Stimulated activated CD4-positive, alpha-beta T cell treated with anti-CD3 and anti-CD28 coated beads, Interleukin-2, amount 100 ng/mL, for 4 hours (primary cell): ENCODE results near the gene MERTK.
"Not testable (repeated sequence)": the region's sequence is repeated elsewhere in the genome, so short reads cannot be mapped to it uniquely, and the experiment has no call there.

Source experiments
- DNase-seq: peaks from one replicate; pipeline ENCODE4 v3.0.0-alpha.2; 2020; ENCODE audit warnings: low read depth

Gene MERTK

DNA sequence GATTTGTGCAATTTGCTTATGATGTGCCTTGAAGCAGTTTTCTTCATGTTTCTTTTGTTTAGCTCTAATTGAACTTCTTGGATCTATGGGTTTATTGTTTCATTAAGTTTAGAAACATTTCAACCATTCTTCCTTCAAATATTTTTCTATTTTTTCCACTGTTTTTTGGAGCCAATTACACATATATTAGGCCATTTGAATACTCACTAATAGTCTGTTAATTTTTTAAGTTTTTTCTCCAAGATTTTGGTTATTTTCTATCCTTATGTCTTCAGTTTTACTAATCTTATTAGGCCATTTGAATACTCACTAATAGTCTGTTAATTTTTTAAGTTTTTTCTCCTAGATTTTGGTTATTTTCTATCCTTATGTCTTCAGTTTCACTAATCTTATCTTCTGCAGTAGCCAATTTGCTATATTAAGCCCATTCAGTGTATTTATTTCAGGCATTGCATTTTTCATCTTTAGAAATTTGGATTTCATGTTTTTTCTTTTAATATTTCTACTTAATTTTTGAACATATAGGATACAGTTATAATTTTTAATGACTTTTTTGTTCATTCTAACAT is 147.1 kb downstream of the MERTK start:
- no peak for DNase-seq

DNA sequence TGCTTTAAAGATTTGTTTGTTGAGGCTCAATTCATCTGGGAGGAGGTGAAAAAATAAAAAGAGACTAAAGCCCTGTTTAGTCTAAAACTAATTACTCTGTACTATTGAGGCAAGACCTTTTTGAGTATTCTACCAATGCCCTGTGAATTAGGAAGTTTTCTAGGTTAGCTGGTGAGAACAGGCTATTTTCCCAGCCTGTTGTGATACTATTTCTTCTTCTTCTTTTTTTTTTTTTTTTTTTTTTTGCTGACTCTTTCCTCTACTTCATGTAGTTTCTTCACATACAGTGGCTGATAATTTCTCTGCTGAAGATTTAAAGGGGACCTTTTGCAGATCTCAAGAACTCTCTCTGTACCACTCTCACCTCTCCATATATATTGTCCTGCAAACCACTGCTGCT is 147.8 kb downstream of the MERTK start:
- DNase-seq: no peak

DNA sequence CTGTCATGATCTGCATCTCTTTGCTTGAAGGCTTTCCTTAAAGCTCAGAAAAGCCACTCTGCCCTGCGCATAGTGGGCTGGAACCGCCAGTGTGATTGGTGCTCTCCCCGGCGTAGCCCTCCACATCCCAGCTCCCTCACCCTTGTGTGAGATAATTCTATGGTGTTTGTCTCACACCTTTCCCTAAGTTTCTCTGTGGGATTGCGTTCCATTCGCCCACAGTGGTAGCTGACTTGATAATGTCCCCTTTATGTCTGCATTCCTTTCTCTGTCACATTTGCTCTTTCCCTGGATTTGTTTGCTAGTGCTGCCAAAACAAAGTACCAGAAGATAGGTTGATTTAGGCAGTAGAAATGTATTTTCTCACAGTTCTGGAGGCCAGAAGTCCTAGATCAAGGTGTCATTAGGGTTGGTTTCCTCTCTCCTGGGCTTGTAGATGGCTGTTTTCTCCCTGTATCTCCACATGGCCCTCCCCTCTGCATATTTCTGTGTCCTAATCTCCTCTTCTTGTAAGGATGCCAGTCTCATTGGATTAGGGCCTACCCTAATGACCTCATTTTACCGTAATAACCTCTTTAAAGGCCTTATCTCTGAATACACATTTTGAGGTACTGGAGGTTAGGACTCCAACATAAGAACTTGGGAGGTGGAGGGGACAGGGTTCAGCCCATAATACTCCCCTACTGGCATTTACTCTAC is 149.3 kb downstream of the MERTK start:
- no peak for DNase-seq

DNA sequence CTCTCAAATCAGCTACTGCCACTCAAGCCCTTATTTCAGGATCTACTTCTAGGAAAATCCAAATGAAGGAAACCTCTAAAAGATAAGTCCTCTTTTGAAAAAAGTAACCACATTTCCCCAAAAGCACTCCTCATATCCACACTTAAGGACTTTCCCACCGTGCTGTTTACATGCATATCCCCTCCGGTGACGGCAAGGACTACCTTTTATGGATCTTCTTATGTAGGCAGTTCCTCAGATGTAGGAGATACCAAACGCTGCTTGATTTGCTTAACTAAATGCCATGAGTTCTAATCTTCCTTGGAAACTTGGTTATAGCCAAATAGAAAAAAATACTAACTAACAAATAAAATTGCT is 149.8 kb downstream of the MERTK start:
- DNase-seq: no peak

DNA sequence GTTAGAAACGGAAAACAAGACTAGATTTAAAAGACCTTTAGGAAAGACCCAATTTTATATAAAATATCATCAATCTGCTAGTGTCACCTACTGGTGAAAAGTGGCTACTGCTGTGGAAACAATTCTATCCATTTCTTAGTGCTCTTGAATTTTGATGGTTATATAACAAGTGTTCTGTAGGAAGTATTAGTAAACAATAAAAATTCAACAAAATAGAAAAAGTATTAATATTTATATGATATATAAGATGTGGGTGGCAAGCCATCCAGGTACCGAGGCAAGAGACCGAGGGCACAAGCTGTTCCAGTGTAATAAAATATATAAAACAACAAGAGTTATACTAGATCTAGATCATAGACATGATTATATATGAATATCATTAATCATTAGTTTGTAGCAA is 150.5 kb downstream of the MERTK start:
- no peak for DNase-seq

DNA sequence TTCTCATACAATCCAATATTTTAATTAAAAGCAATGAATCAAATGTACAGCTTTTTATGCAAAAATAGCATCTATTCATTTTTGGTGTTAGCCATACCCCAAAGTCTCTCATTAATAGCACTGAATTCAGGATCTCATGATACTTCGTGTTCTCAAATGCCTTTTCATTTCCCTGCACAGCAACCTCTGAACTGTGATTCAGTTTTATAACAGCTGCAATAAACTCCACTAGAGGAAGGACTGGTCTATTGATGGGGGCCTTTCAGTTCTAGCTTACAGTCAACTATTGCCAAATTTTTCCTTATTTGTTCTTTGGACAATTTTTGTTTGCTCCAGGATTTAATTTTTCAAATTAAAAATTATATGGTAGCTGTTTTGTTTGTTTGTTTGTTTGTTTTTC is 151.9 kb downstream of the MERTK start:
- no peak for DNase-seq

DNA sequence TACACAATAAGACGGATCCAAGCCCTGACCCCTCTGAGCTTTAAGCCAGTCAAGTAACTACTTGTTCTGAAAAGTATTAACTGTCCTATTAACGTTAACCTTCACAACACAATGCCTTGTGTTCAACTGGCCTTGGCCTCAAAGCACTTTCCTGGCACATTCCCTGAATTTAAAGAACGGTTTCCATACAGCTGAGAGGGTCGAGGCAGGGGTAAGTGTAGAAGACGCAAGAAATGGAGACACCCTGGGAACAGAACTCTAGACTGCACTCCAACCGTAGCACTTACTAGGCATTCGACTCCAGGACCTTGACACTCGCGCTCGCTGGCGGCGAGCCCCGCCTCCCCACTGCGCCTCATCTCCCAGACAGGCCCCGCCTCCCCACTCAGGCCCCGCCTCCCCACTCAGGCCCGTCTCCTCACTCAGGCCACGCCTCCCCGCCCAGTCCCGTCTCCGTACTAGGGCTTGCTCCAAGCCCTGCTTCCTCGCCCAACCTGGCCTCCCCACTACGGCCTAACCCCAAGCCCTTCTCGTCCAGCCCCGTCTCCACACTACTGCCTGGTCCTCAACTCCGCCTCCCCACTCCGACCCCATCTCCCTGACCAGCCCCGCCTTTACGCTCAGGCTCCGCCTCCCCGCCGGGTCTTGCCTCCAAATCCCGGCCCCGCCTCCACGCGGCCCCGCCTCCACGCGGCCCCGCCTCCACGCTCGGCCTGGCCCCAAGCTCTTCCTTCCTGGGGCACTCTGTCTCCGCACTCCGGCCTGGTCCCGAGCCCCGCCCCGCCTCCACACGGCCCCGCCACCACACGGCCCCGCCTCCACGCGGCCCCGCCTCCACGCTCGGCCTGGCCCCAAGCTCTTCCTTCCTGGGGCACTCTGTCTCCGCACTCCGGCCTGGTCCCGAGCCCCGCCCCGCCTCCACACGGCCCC is 155.8 kb downstream of the MERTK start:
- DNase-seq: peak; percentile 97

DNA sequence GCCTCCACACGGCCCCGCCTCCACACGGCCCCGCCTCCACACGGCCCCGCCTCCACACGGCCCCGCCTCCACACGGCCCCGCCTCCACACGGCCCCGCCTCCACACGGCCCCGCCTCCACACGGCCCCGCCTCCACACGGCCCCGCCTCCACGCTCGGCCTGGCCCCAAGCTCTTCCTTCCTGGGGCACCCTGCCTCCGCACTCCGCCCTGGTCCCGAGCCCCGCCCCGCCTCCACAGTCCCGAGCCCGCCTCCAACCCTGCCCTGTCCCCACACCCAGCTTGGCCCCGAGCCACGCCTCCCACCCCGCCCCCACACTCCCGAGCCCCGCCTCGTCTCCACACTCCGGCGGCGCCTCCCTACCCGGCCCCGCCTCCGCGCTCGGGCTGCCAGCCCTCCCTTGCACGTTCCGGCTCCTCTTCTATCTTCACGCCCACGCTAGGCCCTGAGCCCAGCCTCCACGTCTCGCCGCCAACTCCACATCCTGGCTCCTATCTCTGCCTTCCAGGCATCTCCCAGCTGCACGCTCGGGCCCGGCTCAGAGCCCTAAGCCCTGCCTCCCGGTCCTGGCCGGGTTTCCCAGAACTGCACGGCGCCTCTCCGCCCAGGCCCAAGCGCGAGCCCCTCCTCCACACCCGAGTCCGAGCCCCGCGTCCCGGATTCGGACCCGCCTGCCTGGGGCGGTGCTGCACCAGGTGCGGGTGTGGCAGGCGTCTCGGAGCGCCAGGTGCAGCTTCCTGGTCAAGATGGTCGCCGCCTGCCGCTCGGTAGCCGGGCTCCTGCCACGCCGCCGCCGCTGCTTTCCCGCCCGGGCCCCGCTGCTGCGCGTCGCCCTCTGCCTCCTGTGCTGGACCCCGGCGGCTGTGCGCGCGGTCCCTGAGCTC is 156.7 kb downstream of the MERTK start, which contains the start of gene TMEM87B:
Gene TMEM87B, plus strand, starts transcription at position 423 of the 883 bp plus-strand sequence. Its CDS starts 323 bp downstream, at position 746.
- DNase-seq: peak; percentile 98

DNA sequence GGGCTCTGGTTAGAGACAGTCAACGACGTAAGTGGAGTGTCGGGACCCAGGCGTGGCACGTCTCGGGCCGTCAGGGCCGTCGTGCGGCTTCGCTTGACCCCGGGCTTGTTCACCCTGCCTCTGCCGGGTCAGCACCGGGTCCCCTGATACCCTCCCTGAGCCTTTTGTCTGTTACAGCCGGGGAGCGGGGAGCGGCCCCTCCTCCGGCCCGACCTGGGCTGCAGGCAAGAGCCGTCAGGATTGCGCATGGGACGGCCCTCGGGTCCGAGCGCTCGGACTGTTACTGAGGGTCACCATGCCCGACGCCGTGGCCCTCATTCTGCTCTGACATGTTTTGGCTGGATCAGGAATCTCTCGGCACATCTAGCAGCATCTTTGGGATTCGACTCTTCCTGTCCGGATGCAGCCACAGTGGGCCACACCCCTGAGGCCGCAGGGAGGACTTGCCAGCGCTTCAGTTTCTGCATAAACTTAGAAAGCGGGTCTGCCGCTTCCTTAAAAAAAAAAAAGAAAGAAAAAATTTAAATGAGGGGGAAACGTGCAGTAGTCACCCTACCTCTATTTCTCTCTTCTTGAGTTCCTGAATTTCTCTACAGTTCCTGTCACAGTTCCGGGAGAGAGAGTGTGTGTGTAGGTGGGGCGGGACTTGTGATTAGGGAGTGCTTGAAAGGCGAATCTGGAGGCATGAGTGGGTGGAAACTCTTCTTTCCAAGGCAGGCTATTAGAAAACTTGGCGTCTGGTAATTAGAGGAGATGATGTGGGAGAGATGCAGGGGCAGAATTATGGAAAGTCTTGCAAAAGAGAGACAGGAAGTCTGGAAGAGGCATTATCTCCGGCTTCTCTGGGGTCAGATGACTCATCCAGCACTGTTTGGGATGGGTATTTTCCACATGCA is 157.6 kb downstream of the MERTK start:
- DNase-seq: no peak

DNA sequence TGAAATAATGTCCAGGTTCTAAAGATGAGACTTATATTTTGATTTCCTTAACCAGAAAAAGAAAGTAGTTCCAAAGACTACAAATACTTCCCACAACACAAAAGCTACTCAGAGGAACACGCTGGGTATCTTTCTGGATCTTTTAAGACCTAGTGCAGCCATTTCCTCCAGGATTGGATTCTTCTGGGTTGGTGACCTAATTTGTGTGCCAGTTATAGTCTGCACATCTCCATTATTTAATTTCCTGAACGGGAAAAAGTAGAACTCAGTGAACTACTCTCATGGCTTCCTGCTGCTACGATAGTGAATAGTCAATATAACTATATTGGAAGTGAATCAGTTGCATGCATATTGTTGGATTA is 158.2 kb downstream of the MERTK start:
- no peak for DNase-seq

DNA sequence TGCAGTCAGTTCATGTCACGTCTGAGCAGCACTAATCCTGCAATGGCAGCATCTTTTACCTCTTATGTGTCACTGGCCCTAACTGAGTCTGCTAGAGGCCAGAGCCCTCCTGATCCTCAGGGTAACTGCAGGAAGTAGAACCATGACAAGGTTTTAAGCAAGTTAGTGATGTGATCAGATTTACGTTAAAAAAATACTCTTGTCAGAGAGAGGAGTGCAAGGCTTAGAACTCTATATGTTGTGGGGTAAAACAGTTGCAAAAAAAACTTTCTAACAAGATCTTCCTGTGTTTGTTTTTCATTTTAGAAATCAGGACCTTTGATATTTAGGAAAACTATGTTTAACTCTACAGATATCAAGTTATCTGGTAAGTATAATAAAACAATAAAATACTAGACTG is 161.3 kb downstream of the MERTK start:
- no peak for DNase-seq

DNA sequence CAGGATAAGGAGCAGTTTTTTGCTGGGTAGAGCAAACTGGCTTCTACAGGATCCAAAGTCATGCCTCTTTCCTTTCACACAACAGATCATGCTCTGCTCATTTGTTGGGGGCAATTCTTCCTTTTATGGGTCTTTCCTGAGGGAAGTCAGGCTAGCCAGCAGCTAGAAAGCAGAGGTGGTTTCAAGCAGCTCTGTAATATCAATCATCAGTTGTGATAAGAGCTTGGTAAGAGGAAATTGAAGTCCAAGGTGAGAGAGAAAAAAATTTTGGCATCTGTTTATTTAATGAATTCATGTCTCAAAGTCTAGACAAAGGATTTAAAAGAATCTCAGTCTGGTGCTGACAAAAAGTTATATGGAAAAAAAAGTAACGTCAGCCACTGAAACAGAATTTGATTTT is 162.9 kb downstream of the MERTK start:
- DNase-seq: no peak

DNA sequence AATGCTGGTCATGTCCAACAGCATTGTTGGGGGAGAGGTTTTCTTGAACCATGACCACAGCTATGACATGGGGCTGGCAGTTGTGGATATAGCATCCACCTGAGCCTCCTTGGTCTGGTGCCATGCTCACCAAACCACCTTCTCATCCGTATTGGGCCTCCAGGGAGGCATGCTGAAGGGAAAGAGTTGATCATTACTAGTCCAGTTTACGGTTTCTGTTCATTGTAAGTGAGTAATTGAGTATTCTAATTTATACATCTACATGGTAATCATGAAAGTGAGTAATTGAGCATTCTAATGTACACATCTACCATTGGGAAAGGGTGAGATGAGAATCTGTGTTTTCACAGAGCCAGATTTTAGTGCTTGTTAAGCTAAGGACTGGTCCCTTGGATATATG is 163.4 kb downstream of the MERTK start:
- no peak for DNase-seq

DNA sequence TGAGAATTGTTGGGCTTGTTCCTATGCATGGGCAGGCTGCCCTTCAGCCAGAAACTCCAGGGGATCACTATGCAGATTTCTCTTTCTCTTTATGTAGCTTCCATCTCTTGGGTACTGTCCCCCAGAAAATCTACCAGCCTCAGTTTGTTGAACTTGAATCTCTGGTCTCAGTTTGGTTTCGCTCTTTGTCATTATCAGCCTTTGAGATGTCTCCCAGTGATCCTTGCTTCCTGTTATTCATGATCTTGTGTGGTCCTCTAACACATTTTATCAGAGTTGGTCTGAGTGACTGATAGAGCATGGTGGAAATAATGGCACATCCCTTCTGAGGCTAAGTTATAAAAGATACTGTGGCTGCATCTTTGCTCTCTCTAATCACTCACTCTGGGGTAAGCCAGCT is 164.5 kb downstream of the MERTK start:
- no peak for DNase-seq

DNA sequence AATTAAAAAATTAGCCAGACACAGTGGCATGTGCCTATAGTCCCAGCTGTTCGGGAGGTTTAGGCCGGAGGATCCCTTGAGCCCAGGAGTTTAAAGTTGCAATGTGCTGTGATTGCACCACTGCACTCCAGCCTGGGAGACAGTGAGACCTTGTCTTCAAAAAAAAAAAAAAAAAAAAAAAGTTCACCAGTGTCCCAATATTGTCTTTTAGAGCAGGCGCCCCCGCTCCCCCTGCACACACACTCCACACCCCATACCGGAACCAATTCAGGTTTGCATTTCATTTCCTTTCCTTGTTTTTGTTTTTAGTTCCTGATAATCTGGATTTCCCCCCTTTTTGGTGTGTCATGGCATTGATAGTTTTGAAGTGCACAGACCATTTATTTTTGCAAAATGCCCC is 167.1 kb downstream of the MERTK start:
- no peak for DNase-seq

DNA sequence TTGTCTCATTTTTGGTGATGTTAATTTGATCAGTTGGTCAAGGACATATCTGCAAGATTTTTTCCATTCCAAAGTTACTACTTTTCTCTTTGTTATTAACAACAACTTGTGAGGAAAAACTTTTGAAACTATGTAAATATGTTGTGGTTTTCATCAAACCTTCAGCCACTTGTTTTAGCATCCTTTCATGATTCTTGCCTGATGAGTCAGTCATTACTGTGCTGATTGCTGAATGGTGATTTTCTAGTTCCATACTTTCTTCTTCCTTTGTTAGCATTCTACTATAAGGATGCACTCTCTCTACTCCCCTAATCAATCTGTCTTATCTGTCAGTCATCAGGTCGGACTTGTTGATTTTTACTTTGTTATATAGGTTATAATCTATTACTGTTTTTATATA is 167.6 kb downstream of the MERTK start:
- no peak for DNase-seq

DNA sequence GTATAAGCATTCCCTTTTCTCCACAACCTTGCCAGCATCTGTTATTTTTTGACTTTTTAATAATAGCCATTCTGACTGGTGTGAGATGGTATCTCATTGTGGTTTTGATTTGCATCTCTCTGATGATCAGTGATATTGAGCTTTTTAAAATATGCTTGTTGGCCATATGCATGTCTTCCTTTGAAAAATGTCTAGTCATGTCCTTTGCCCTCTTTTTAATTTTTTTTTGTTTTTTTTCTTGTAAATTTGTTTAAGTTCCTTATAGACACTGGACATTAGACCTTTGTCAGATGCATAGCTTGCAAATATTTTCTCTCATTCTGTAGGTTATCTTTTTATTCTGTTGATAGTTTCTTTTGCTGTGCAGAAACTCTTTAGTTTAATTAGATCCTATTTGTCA is 171.4 kb downstream of the MERTK start:
- not testable (repeated sequence) for DNase-seq

DNA sequence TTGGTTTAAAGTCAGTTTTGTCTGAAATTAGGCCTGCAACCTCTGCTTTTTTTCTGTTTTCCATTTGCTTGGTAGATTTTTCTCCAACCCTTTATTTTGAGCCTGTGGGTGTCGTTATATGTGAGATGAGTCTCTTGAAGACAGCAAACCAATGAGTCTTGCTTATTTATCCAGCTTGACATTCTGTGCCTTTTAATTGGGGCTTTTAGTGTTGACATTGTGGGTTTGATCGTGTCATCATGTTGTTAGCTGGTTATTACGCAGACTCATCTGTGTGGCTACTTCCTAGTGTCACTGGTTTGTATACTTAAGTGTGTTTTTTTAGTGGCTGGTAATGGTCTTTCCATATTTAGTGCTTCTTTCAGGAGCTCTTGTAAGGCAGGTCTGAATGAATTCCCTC is 175.5 kb downstream of the MERTK start:
- DNase-seq: no peak

DNA sequence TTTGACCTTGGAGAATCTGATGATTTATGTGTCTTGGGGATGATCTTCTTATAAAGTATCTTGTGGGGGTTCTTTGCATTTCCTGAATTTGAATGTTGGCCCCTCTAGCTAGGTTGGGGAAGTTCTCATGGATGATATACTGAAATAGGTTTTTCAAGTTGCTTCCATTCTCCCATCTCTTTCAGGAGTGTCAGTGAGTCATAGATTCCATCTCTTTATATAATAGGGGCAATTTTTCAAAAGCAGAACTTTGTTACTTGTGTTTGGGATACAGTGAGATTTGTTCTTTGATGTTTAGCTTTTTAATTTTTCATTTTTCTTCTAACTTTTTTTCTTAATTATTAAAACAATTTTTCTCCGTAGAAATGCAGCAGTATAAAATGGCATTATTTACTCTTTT is 176.1 kb downstream of the MERTK start:
- DNase-seq: no peak

DNA sequence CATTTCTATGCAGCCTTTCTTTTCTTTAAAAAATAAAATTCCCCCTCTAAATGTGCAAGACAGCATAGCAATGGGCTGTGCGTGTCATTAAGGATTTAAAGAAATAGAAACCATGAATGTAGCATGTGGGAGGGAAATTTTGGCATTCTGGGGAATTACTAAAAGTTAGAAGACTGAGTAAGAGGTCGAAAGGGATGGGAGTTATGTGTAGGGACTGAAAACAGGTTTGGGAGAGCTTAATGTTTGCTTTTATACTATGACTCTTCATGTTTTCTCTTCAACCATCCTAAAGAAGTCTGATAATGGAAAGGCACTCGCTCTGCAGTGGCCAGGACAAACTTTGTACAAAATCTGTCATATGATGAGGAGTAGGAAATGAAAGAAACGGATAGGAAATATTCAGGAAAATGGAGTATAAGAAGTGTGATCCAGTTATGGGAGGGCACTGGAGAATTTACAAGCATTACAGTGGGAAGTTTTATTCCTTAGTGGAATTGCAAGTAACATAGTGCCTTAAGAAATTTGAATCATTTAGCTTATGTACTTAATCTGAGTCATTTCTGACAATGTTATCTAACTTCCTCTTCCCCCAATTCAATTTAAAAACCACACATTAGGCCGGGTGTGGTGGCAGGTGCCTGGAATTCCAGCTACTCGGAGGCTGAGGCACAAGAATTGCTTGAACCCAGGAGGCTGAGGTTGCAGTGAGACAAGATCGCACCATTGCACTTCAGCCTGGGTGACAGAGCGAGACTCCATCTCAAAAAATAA is 177.3 kb downstream of the MERTK start:
- no peak for DNase-seq
